Measurements from ENCODE around the gene MLLT6. TPM values are rescaled to one million over a fixed set of nuclear protein-coding genes. Genes with fewer than 3 reads are reported as not detected.

MLLT6 gene
- total and polyA plus RNA-seq, 10 of the 15 experiments (the other 5 are each of a cell fraction or from before 2014, with no cell fraction given) = 4.8 to 105 (median 36.3) TPM

GRCh38 chr17:38667099-38667786 is 37.8 kb upstream of the MLLT6 start (continued):
- TF ChIP-seq, protein P1, sequence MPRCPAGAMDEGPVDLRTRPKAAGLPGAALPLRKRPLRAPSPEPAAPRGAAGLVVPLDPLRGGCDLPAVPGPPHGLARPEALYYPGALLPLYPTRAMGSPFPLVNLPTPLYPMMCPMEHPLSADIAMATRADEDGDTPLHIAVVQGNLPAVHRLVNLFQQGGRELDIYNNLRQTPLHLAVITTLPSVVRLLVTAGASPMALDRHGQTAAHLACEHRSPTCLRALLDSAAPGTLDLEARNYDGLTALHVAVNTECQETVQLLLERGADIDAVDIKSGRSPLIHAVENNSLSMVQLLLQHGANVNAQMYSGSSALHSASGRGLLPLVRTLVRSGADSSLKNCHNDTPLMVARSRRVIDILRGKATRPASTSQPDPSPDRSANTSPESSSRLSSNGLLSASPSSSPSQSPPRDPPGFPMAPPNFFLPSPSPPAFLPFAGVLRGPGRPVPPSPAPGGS (IDR thresholded peaks at IDR 0.05; ENCODE audit: borderline replicate concordance, insufficient read depth, low read depth, low read length, poor library complexity, severe bottlenecking) = no peak
- TF ChIP-seq E2F8 (IDR thresholded peaks at IDR 0.05; ENCODE audit: low read depth, partially characterized antibody) (no peak), ZNF622 (IDR thresholded peaks at IDR 0.05) (no peak), SREBF2 (IDR thresholded peaks at IDR 0.05; ENCODE audit: low read length) (no peak), CHD1 (IDR thresholded peaks at IDR 0.05; ENCODE audit: low read depth, low read length) (no peak), ZSCAN29 (IDR thresholded peaks at IDR 0.05) (no peak), USF2 (IDR thresholded peaks at IDR 0.05; ENCODE audit: borderline replicate concordance, low read depth, low read length) (no peak), TBL1XR1 (IDR thresholded peaks at IDR 0.05; ENCODE audit: low read depth, low read length) (no peak), EGR1 (IDR thresholded peaks at IDR 0.05; ENCODE audit: borderline replicate concordance in 1 of 2, low read depth in 2 of 2, low read length in 2 of 2) (no peak), PKNOX1 (IDR thresholded peaks at IDR 0.05) (no peak), HDGF (IDR thresholded peaks at IDR 0.05) (no peak), MEF2A (IDR thresholded peaks at IDR 0.05; ENCODE audit: insufficient read depth, low read depth, low read length) (no peak), SMAD5 (IDR thresholded peaks at IDR 0.05; ENCODE audit: low read depth) (no peak), FOXK2 (IDR thresholded peaks at IDR 0.05) (no peak), ATF7 (IDR thresholded peaks at IDR 0.05; ENCODE audit: low read depth) (no peak), CBFB (IDR thresholded peaks at IDR 0.05; ENCODE audit: low read depth) (0 out of 2 replicates have a peak, but pooled peaks have one; percentile 37)
- TF ChIP-seq, protein P2, sequence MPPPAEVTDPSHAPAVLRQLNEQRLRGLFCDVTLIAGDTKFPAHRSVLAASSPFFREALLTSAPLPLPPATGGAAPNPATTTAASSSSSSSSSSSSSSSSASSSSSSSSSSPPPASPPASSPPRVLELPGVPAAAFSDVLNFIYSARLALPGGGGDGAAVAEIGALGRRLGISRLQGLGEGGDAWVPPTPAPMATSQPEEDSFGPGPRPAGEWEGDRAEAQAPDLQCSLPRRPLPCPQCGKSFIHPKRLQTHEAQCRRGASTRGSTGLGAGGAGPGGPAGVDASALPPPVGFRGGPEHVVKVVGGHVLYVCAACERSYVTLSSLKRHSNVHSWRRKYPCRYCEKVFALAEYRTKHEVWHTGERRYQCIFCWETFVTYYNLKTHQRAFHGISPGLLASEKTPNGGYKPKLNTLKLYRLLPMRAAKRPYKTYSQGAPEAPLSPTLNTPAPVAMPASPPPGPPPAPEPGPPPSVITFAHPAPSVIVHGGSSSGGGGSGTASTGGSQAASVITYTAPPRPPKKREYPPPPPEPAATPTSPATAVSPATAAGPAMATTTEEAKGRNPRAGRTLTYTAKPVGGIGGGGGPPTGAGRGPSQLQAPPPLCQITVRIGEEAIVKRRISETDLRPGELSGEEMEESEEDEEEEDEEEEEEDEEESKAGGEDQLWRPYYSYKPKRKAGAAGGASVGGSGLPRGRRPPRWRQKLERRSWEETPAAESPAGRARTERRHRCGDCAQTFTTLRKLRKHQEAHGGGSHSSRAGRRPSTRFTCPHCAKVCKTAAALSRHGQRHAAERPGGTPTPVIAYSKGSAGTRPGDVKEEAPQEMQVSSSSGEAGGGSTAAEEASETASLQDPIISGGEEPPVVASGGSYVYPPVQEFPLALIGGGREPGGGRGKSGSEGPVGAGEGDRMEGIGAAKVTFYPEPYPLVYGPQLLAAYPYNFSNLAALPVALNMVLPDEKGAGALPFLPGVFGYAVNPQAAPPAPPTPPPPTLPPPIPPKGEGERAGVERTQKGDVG (CRISPR knock-in tag; IDR thresholded peaks at IDR 0.05) = no peak
- TF ChIP-seq, protein P3, sequence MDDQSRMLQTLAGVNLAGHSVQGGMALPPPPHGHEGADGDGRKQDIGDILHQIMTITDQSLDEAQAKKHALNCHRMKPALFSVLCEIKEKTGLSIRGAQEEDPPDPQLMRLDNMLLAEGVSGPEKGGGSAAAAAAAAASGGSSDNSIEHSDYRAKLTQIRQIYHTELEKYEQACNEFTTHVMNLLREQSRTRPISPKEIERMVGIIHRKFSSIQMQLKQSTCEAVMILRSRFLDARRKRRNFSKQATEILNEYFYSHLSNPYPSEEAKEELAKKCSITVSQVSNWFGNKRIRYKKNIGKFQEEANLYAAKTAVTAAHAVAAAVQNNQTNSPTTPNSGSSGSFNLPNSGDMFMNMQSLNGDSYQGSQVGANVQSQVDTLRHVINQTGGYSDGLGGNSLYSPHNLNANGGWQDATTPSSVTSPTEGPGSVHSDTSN (IDR thresholded peaks at IDR 0.05; ENCODE audit: insufficient replicate concordance, low read depth, low read length) = no peak
